K562 (cell line): Measurements from ENCODE around the gene CERS2. TPM values are rescaled to one million over a fixed set of nuclear protein-coding genes. Genes with fewer than 3 reads are reported as not detected.
A peak's percentile ranks its signal among the peaks of the same experiment; 100 is the strongest.

Experiments used
- ATAC-seq: fragments of 200-7000 bp; cut with Tn5 transposase; 3 replicates; pipeline ENCODE4 v1.9.1; 2020; ENCODE audit warnings: moderate library complexity
- BruUV-seq: library from RNA; stranded (reverse); fragments of 400-500 nt; replicated peaks from 2 replicates; lab custom pipeline; 2021; lab: Mats Ljungman, UMichigan
- CTCF ChIA-PET: fragments of 300-600 bp; formaldehyde crosslinking; extraction: SDS; loops from one replicate; lab custom pipeline; 2021; ENCODE audit warnings: low intra/inter-chr PET ratio; lab: Yijun Ruan, JAX
- POLR2A ChIA-PET: fragments of 300-600, 350-650 bp; sonication (Branson Sonifier 250); formaldehyde crosslinking; extraction: SDS; loops from one replicate; lab custom pipeline; 2021; ENCODE audit warnings: antibody characterized with exemption, inconsistent platforms; lab: Yijun Ruan, JAX
- DNase-seq, 4 experiments: peaks; one replicate each; pipeline versions ENCODE4 v3.0.0 to v3.0.0-alpha.2; 2011 to 2018; ENCODE audit warnings: low spot score in 3 of 4, mixed read lengths in 3 of 4; ENCODE audit errors: extremely low read depth in 1 of 4
- FAIRE-seq: peaks from 2 replicates; lab custom pipeline; 2011; peaks lifted over from hg19 to GRCh38; lab: Jason Lieb, UNC
- H2AFZ ChIP-seq: 2 replicates; pipeline ENCODE4 v1.6.0; 2011; ENCODE audit warnings: low read depth, low read length, control low read depth, inconsistent platforms
- H3K27ac ChIP-seq: fragments of 200-600 bp; 3 replicates; pipeline ENCODE4 v1.8.0; 2011; ENCODE audit warnings: low read depth, mild to moderate bottlenecking, control low read depth, inconsistent platforms, low read length, moderate library complexity, mixed read lengths; ENCODE audit errors: extremely low read depth
- H3K27me3 ChIP-seq, 2 experiments: fragments of 300-600 bp in 1 of 2; 2 replicates in 1 of 2; 3 replicates in 1 of 2; pipeline versions ENCODE4 v1.6.0 to v1.8.0; 2011; ENCODE audit warnings: inconsistent platforms in 2 of 2, low read length in 2 of 2, mild to moderate bottlenecking in 1 of 2, mixed read lengths in 1 of 2, moderate library complexity in 1 of 2; ENCODE audit not compliant: control insufficient read depth in 2 of 2, insufficient read depth in 2 of 2
- H3K36me3 ChIP-seq: fragments of 300-600 bp; 3 replicates; pipeline ENCODE4 v1.8.0; 2011; ENCODE audit warnings: mild to moderate bottlenecking, low read length, inconsistent platforms; ENCODE audit not compliant: control insufficient read depth, insufficient read depth
- H3K4me1 ChIP-seq, 2 experiments: fragments of 200-600 bp in 1 of 2; replicated peaks in 1 of 2; 2 replicates in 1 of 2; 3 replicates in 1 of 2; pipeline versions ENCODE4 v1.5.1 to v1.8.0; 2011; ENCODE audit warnings: inconsistent platforms in 2 of 2, low read length in 2 of 2, mild to moderate bottlenecking in 1 of 2, mixed read lengths in 1 of 2, moderate library complexity in 1 of 2; ENCODE audit not compliant: control insufficient read depth in 2 of 2, insufficient read depth in 2 of 2
- H3K4me2 ChIP-seq: 2 replicates; pipeline ENCODE4 v1.6.1; 2011; ENCODE audit warnings: low read length, control low read depth, inconsistent platforms, mixed read lengths; ENCODE audit not compliant: insufficient read depth
- H3K4me3 ChIP-seq: fragments of 200-600 bp; sonication (generic), shearing (Covaris generic); 2 replicates; pipeline ENCODE4 v1.5.1; 2016; ENCODE audit warnings: control low read depth, inconsistent platforms
- H3K79me2 ChIP-seq: fragments of 200-600 bp; 3 replicates; pipeline ENCODE4 v1.8.0; 2011; ENCODE audit warnings: low read length, inconsistent platforms; ENCODE audit not compliant: control insufficient read depth, insufficient read depth
- H3K9ac ChIP-seq, 2 experiments: 2 replicates each; pipeline versions ENCODE4 v1.6.0 to v1.6.1; 2011; ENCODE audit warnings: low read depth in 2 of 2, low read length in 2 of 2, control low read depth in 1 of 2, inconsistent platforms in 1 of 2, mild to moderate bottlenecking in 1 of 2, mixed read lengths in 1 of 2; ENCODE audit not compliant: insufficient read depth in 1 of 2
- H3K9me1 ChIP-seq: one replicate; pipeline ENCODE4 v1.6.0; 2011; ENCODE audit warnings: inconsistent platforms, mild to moderate bottlenecking, low read length, moderate library complexity; ENCODE audit not compliant: control insufficient read depth, insufficient read depth
- H3K9me3 ChIP-seq: replicated peaks from 2 replicates; pipeline ENCODE4 v1.5.1; 2011; ENCODE audit warnings: low read depth, low read length, inconsistent platforms; ENCODE audit not compliant: control insufficient read depth, insufficient read depth
- H4K20me1 ChIP-seq: replicated peaks from 2 replicates; pipeline ENCODE4 v1.6.1; 2011; ENCODE audit warnings: low read length, inconsistent platforms, mixed read lengths; ENCODE audit not compliant: control insufficient read depth, insufficient read depth
- DMBX1 ChIP-seq: fragments of 250-450 bp; sonication (Bioruptor Pico); IDR thresholded peaks from 2 replicates; pipeline ENCODE4 v1.8.0; 2022; ENCODE audit warnings: inconsistent platforms, mild to moderate bottlenecking, moderate library complexity, borderline replicate concordance
- FOXJ2 ChIP-seq: fragments of 200-800 bp; sonication (Bioruptor generic); IDR thresholded peaks from 2 replicates; pipeline ENCODE4 v1.6.1; 2016; ENCODE audit warnings: missing genetic modification characterization, missing compliant biosample characterization
- POLR2A ChIP-seq: fragments of 450-650 bp; conservative IDR thresholded peaks from 2 replicates; pipeline ENCODE4 v1.6.1; 2016
- POLR2AphosphoS5 ChIP-seq: IDR thresholded peaks from 2 replicates; pipeline ENCODE4 v1.6.1; 2011; ENCODE audit warnings: mild to moderate bottlenecking, low read depth, low read length, moderate library complexity; ENCODE audit not compliant: control insufficient read depth, insufficient read depth
- POLR2B ChIP-seq: fragments of 450-650 bp; IDR thresholded peaks from 2 replicates; pipeline ENCODE4 v1.6.1; 2018; ENCODE audit warnings: low read depth; ENCODE audit not compliant: partially characterized antibody
- ZBTB34 ChIP-seq: fragments of 250-450 bp; sonication (Bioruptor Pico); IDR thresholded peaks from 2 replicates; pipeline ENCODE4 v1.8.0; 2021; ENCODE audit warnings: mild to moderate bottlenecking, moderate library complexity
- ZFP36 ChIP-seq: fragments of 150-350 bp; IDR thresholded peaks from 2 replicates; pipeline ENCODE4 v1.6.1; 2018; ENCODE audit warnings: low read length, low read depth; ENCODE audit not compliant: partially characterized antibody
- ZNF384 ChIP-seq: IDR thresholded peaks from 2 replicates; pipeline ENCODE4 v1.6.1; 2012; ENCODE audit warnings: low read depth, low read length, improper control_type of control experiment
- ZNF586 ChIP-seq: fragments of 450-650 bp; formaldehyde crosslinking; conservative IDR thresholded peaks from 2 replicates; pipeline ENCODE4 v1.4.0; 2020; ENCODE audit warnings: mild to moderate bottlenecking, moderate library complexity
- WGBS: fragments of 100-300 bp; shearing (Covaris generic); methylation state at CpG from one replicate; pipeline ENCODE4 v1.1.6; 2016; ENCODE audit warnings: low coverage, mixed read lengths; ENCODE audit not compliant: insufficient coverage; ENCODE audit errors: missing lambda C conversion rate; 5-methylcytosine and 5-hydroxymethylcytosine counted together
- in situ Hi-C: fragments of 300-500 bp; cut with MboI; formaldehyde crosslinking; loops from 4 replicates; pipeline ENCODE4 v1.15.0; 2018; ENCODE audit warnings: inconsistent platforms, mixed read lengths
- intact Hi-C: fragments of 100-400 bp; cut with micrococcal nuclease; formaldehyde crosslinking; loops from 2 replicates; pipeline ENCODE4 v1.14.2; 2022
- polyA plus RNA-seq, 8 experiments: library from polyadenylated mRNA; depleted of rRNA in 4 of 8; stranded (reverse) in 5 of 8; unstranded in 3 of 8; fragments of >200 nt; fragmentation: Nextera tagmentation in 2 of 8; fragmentation: Illumina TruSeq in 1 of 8; extraction: Ambion mirVana in 2 of 8; extraction: Trizol in 1 of 8; gene quantifications; 2 replicates each; pipeline versions ENCODE4 v1.2.1 to v1.2.3, GENCODE V29; 2011 to 2014; ENCODE audit warnings: inconsistent platforms in 1 of 8, missing spikeins in 1 of 8
- total RNA-seq, 7 experiments: library from RNA; depleted of rRNA in 6 of 7; stranded (reverse); fragments of >200 nt in 6 of 7; fragmentation: Illumina TruSeq in 2 of 7; extraction: Trizol in 2 of 7; gene quantifications; 2 replicates each; pipeline versions ENCODE4 v1.2.1 to v1.2.3, GENCODE V29; 2011 to 2021; ENCODE audit warnings: low replicate concordance in 1 of 7
- TF ChIP-seq, protein P1 (sequence below): fragments of 450-650 bp; formaldehyde crosslinking; IDR thresholded peaks from 2 replicates; pipeline ENCODE4 v1.4.0; 2022; ENCODE audit warnings: mild to moderate bottlenecking, moderate library complexity
- TF ChIP-seq, protein P2 (sequence below): sonication (generic); formaldehyde crosslinking; IDR thresholded peaks from 2 replicates; pipeline ENCODE4 v1.8.0; 2022; ENCODE audit warnings: mild to moderate bottlenecking, missing genetic modification reagents
- TF ChIP-seq, protein P3 (sequence below): sonication (generic); formaldehyde crosslinking; IDR thresholded peaks from 2 replicates; pipeline ENCODE4 v1.8.0; 2022; ENCODE audit warnings: mild to moderate bottlenecking, missing genetic modification reagents

The CERS2 gene
- total and polyA plus RNA-seq, 9 of the 15 experiments (the other 6 are each of a cell fraction or from before 2014, with no cell fraction given) = 23.4 to 295 (median 132) TPM

- H3K27me3 ChIP-seq = no peaks in the 10 kb centered on the region
- H3K27ac ChIP-seq = no peak overlapping the region
- no peak overlapping the region for H3K9ac ChIP-seq
- CTCF ChIA-PET = no interaction called here
- peaks cover 5% of the 10 kb centered on the region for H3K79me2 ChIP-seq
- DNase-seq = no peak
- intact Hi-C loops = no loop called here
- WGBS = 85% methylated on average over 10 of the region's 10 CpGs
- no peak overlapping the region for H3K4me2 ChIP-seq
- BruUV-seq = no TSS peak
- no peak overlapping the region for H2AFZ ChIP-seq
- no peak overlapping the region for H3K4me3 ChIP-seq
- peaks cover 7% of the 10 kb centered on the region; the same call in 1 of the 2 replicates for H4K20me1 ChIP-seq
- peaks cover 95% of the 10 kb centered on the region for H3K36me3 ChIP-seq
- no peak for FAIRE-seq
- peaks cover 0 to 4% of the 10 kb centered on the region in 2 experiments; a peak in 2 of 5 replicates for H3K4me1 ChIP-seq
- POLR2A ChIA-PET = interaction anchor here (0.6 to 5.6 kb wide), 7 partner anchors 8 to 237 kb away, joined by 3 to 58 read pairs (median 3); partner anchors contain the start of gene CERS2
- in situ Hi-C loops = no loop called here
- TF ChIP-seq, protein P1, sequence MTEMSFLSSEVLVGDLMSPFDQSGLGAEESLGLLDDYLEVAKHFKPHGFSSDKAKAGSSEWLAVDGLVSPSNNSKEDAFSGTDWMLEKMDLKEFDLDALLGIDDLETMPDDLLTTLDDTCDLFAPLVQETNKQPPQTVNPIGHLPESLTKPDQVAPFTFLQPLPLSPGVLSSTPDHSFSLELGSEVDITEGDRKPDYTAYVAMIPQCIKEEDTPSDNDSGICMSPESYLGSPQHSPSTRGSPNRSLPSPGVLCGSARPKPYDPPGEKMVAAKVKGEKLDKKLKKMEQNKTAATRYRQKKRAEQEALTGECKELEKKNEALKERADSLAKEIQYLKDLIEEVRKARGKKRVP (CRISPR knock-in tag) = no peak
- TF ChIP-seq ZNF384 = no peak
- no peak for TF ChIP-seq FOXJ2 (tag)
- TF ChIP-seq, protein P2, sequence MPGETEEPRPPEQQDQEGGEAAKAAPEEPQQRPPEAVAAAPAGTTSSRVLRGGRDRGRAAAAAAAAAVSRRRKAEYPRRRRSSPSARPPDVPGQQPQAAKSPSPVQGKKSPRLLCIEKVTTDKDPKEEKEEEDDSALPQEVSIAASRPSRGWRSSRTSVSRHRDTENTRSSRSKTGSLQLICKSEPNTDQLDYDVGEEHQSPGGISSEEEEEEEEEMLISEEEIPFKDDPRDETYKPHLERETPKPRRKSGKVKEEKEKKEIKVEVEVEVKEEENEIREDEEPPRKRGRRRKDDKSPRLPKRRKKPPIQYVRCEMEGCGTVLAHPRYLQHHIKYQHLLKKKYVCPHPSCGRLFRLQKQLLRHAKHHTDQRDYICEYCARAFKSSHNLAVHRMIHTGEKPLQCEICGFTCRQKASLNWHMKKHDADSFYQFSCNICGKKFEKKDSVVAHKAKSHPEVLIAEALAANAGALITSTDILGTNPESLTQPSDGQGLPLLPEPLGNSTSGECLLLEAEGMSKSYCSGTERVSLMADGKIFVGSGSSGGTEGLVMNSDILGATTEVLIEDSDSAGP (CRISPR knock-in tag) = no peak
- no peak for TF ChIP-seq DMBX1 (CRISPR knock-in tag)
- TF ChIP-seq ZNF586 (CRISPR knock-in tag) = no peak
- no peak for TF ChIP-seq ZBTB34 (CRISPR knock-in tag)
- peak; percentile 23; the same call in 1 of the 2 replicates for TF ChIP-seq POLR2AphosphoS5
- TF ChIP-seq POLR2B = peak; percentile 45
- TF ChIP-seq, protein P3, sequence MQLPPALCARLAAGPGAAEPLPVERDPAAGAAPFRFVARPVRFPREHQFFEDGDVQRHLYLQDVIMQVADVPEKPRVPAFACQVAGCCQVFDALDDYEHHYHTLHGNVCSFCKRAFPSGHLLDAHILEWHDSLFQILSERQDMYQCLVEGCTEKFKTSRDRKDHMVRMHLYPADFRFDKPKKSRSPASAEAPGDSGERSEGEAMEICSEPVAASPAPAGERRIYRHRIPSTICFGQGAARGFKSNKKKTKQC (CRISPR knock-in tag) = no peak
- TF ChIP-seq ZFP36 = no peak
- TF ChIP-seq POLR2A = peak; percentile 20
- TF ChIP-seq, all 486 proteins: peak for 3
- no peaks in the 10 kb centered on the region for H3K9me1 ChIP-seq
- no peaks in the 10 kb centered on the region for H3K9me3 ChIP-seq
- ATAC-seq = no peak; the same call in 2 of the 3 replicates
Observed at GRCh38 chr1:150963321-150964163, 11.1 kb downstream of the CERS2 start.
